GM18861 (cell line): ENCODE measurements around the gene ADGRL3.

ENCODE experiments used
- ATAC-seq: cut with Tn5 transposase; IDR thresholded peaks from one replicate; pipeline ENCODE4 v1.9.1; 2021; ENCODE audit not compliant: unreplicated experiment

Gene ADGRL3

GRCh38 chr4:61275241-61275640, 75.1 kb downstream of the ADGRL3 start:
- ATAC-seq, result no peak

GRCh38 chr4:61276029-61276428, 75.9 kb downstream of the ADGRL3 start:
- ATAC-seq, result no peak

GRCh38 chr4:61277785-61278760, 77.9 kb downstream of the ADGRL3 start:
- no peak for ATAC-seq

- ATAC-seq, result no peak
Measured at GRCh38 chr4:61292322-61292721, 92.2 kb downstream of the ADGRL3 start.

GRCh38 chr4:61293707-61294400, 93.7 kb downstream of the ADGRL3 start:
- ATAC-seq, result no peak

GRCh38 chr4:61294936-61295335, 94.8 kb downstream of the ADGRL3 start:
- ATAC-seq, result no peak

- no peak for ATAC-seq
Measured at GRCh38 chr4:61296144-61296543, 96.0 kb downstream of the ADGRL3 start.

GRCh38 chr4:61298178-61298740, 98.1 kb downstream of the ADGRL3 start:
- no peak for ATAC-seq

GRCh38 chr4:61299316-61299715, 99.2 kb downstream of the ADGRL3 start:
- no peak for ATAC-seq

GRCh38 chr4:61300266-61300844, 100.2 kb downstream of the ADGRL3 start:
- no peak for ATAC-seq

GRCh38 chr4:61301271-61301670, 101.1 kb downstream of the ADGRL3 start:
- no peak for ATAC-seq

- no peak for ATAC-seq
Measured at GRCh38 chr4:61308033-61308432, 107.9 kb downstream of the ADGRL3 start.

- no peak for ATAC-seq
Measured at GRCh38 chr4:61309616-61310015, 109.5 kb downstream of the ADGRL3 start.

- no peak for ATAC-seq
Measured at GRCh38 chr4:61312526-61312925, 112.4 kb downstream of the ADGRL3 start.

- ATAC-seq, result no peak
Measured at GRCh38 chr4:61318431-61318830, 118.3 kb downstream of the ADGRL3 start.

GRCh38 chr4:61319156-61319555, 119.0 kb downstream of the ADGRL3 start:
- ATAC-seq, result no peak

GRCh38 chr4:61320154-61320553, 120.0 kb downstream of the ADGRL3 start:
- no peak for ATAC-seq

GRCh38 chr4:61320631-61321030, 120.5 kb downstream of the ADGRL3 start:
- no peak for ATAC-seq

GRCh38 chr4:61332693-61333092, 132.6 kb downstream of the ADGRL3 start:
- no peak for ATAC-seq

GRCh38 chr4:61333490-61333889, 133.4 kb downstream of the ADGRL3 start:
- no peak for ATAC-seq

- no peak for ATAC-seq
Measured at GRCh38 chr4:61335241-61335763, 135.2 kb downstream of the ADGRL3 start.
